K562 (cell line): ENCODE data around the gene CAMSAP3. TPM values are rescaled to one million over a fixed set of nuclear protein-coding genes. Genes with fewer than 3 reads are reported as not detected.

Experiments used
- ARHGAP35 ChIP-seq: fragments of 450-650 bp; IDR thresholded peaks from 2 replicates; pipeline ENCODE4 v1.6.1; 2018; ENCODE audit not compliant: partially characterized antibody
- BCOR ChIP-seq: fragments of 450-650 bp; IDR thresholded peaks from 2 replicates; pipeline ENCODE4 v1.6.1; 2016
- BHLHE40 ChIP-seq: IDR thresholded peaks from 2 replicates; pipeline ENCODE4 v1.6.1; 2011; ENCODE audit warnings: low read length, improper control_type of control experiment
- CBX5 ChIP-seq: IDR thresholded peaks from 2 replicates; pipeline ENCODE4 v1.6.1; 2014; ENCODE audit warnings: low read depth, borderline replicate concordance
- FOXA3 ChIP-seq, 2 experiments: fragments of 450-650 bp in 1 of 2; sonication (generic) in 1 of 2; formaldehyde crosslinking; IDR thresholded peaks in 1 of 2; conservative IDR thresholded peaks in 1 of 2; 2 replicates each; pipeline versions ENCODE4 v1.4.0 to v1.8.0; 2020 to 2022; ENCODE audit warnings: mild to moderate bottlenecking in 2 of 2, missing genetic modification reagents in 1 of 2
- HDAC1 ChIP-seq, 2 experiments: fragments of 450-650 bp; IDR thresholded peaks; 2 replicates each; pipeline ENCODE4 v1.6.1; 2016 to 2017; ENCODE audit warnings: inconsistent platforms in 1 of 2, mild to moderate bottlenecking in 1 of 2, moderate library complexity in 1 of 2
- KAT2B ChIP-seq: IDR thresholded peaks from one replicate; pipeline ENCODE4 v1.6.1; 2012; ENCODE audit warnings: low read depth, mild to moderate bottlenecking, control low read depth, inconsistent platforms, low read length, moderate library complexity
- LEF1 ChIP-seq: fragments of 450-650 bp; IDR thresholded peaks from 2 replicates; pipeline ENCODE4 v1.6.1; 2016; ENCODE audit warnings: mild to moderate bottlenecking
- MEF2A ChIP-seq: IDR thresholded peaks from 2 replicates; pipeline ENCODE4 v1.6.1; 2011; ENCODE audit warnings: low read depth, mild to moderate bottlenecking, low read length, moderate library complexity; ENCODE audit not compliant: control insufficient read depth
- MTF1 ChIP-seq: fragments of 250-450 bp; sonication (Bioruptor Pico); IDR thresholded peaks from 2 replicates; pipeline ENCODE4 v1.9.0; 2021; ENCODE audit warnings: moderate library complexity, mild to moderate bottlenecking, inconsistent platforms, borderline replicate concordance
- NFATC3 ChIP-seq: fragments of 450-650 bp; IDR thresholded peaks from 2 replicates; pipeline ENCODE4 v1.6.1; 2017; ENCODE audit warnings: mild to moderate bottlenecking
- PKNOX1 ChIP-seq: fragments of 450-650 bp; IDR thresholded peaks from 2 replicates; pipeline ENCODE4 v1.6.1; 2016
- PTRF ChIP-seq: fragments of 450-650 bp; IDR thresholded peaks from 2 replicates; pipeline ENCODE4 v1.6.1; 2016; ENCODE audit warnings: mild to moderate bottlenecking, missing genetic modification characterization, missing compliant biosample characterization
- RBM22 ChIP-seq: fragments of 200-400 bp; formaldehyde crosslinking; IDR thresholded peaks from 2 replicates; pipeline ENCODE4 v1.6.1; 2018; ENCODE audit warnings: low read length, low read depth; ENCODE audit not compliant: poor library complexity, severe bottlenecking
- SOX6 ChIP-seq: fragments of 450-650 bp; IDR thresholded peaks from 2 replicates; pipeline ENCODE4 v1.6.1; 2014; ENCODE audit warnings: mild to moderate bottlenecking
- STAG1 ChIP-seq: sonication (generic); formaldehyde crosslinking; IDR thresholded peaks from 2 replicates; pipeline ENCODE4 v1.5.0; 2020; ENCODE audit warnings: missing genetic modification reagents, borderline replicate concordance
- TAF15 ChIP-seq: fragments of 200-400 bp; formaldehyde crosslinking; IDR thresholded peaks from 2 replicates; pipeline ENCODE4 v1.6.1; 2017; ENCODE audit warnings: mild to moderate bottlenecking, low read depth, low read length, moderate library complexity
- TCF7 ChIP-seq: sonication (generic); IDR thresholded peaks from 2 replicates; pipeline ENCODE4 v1.6.1; 2016; ENCODE audit warnings: antibody characterized with exemption, borderline replicate concordance
- ZNF143 ChIP-seq: sonication (generic); formaldehyde crosslinking; IDR thresholded peaks from 2 replicates; pipeline ENCODE4 v1.9.0; 2022; ENCODE audit warnings: mild to moderate bottlenecking, missing genetic modification reagents
- ZNF324 ChIP-seq: fragments of 250-450 bp; sonication (Bioruptor Pico); IDR thresholded peaks from 2 replicates; pipeline ENCODE4 v1.4.0; 2020; ENCODE audit warnings: mild to moderate bottlenecking
- ZNF41 ChIP-seq: fragments of 250-450 bp; sonication (Bioruptor Pico); conservative IDR thresholded peaks from 2 replicates; pipeline ENCODE4 v1.4.0; 2020; ENCODE audit warnings: mild to moderate bottlenecking
- polyA plus RNA-seq, 8 experiments: library from polyadenylated mRNA; depleted of rRNA in 4 of 8; stranded (reverse) in 5 of 8; unstranded in 3 of 8; fragments of >200 nt; fragmentation: Nextera tagmentation in 2 of 8; fragmentation: Illumina TruSeq in 1 of 8; extraction: Ambion mirVana in 2 of 8; extraction: Trizol in 1 of 8; gene quantifications; 2 replicates each; pipeline versions ENCODE4 v1.2.1 to v1.2.3, GENCODE V29; 2011 to 2014; ENCODE audit warnings: inconsistent platforms in 1 of 8, missing spikeins in 1 of 8
- total RNA-seq, 7 experiments: library from RNA; depleted of rRNA in 6 of 7; stranded (reverse); fragments of >200 nt in 6 of 7; fragmentation: Illumina TruSeq in 2 of 7; extraction: Trizol in 2 of 7; gene quantifications; 2 replicates each; pipeline versions ENCODE4 v1.2.1 to v1.2.3, GENCODE V29; 2011 to 2021; ENCODE audit warnings: low replicate concordance in 1 of 7
- TF ChIP-seq, protein P1 (sequence below), 3 experiments: fragments of 200-800 bp in 1 of 3; fragments of 250-450 bp in 1 of 3; fragments of 450-650 bp in 1 of 3; sonication (Bioruptor Pico) in 1 of 3; sonication (Bioruptor generic) in 1 of 3; formaldehyde crosslinking in 1 of 3; IDR thresholded peaks; 2 replicates each; pipeline versions ENCODE4 v1.6.1 to v1.8.0; 2016 to 2022; ENCODE audit warnings: mild to moderate bottlenecking in 2 of 3, missing genetic modification characterization in 2 of 3, missing compliant biosample characterization in 1 of 3, moderate library complexity in 1 of 3
- TF ChIP-seq, protein P2 (sequence below): fragments of 250-450 bp; sonication (Bioruptor Pico); IDR thresholded peaks from 2 replicates; pipeline ENCODE4 v1.8.0; 2021; ENCODE audit warnings: moderate library complexity, mild to moderate bottlenecking, inconsistent platforms

The CAMSAP3 gene
- total and polyA plus RNA-seq, 9 of the 15 experiments (the other 6 are each of a cell fraction or from before 2014, with no cell fraction given) = 0.01 to 0.89 (median 0.22) TPM; not detected in 1

- TF ChIP-seq MEF2A = no peak
- no peak for TF ChIP-seq RBM22
- no peak for TF ChIP-seq NFATC3
- TF ChIP-seq, protein P1, sequence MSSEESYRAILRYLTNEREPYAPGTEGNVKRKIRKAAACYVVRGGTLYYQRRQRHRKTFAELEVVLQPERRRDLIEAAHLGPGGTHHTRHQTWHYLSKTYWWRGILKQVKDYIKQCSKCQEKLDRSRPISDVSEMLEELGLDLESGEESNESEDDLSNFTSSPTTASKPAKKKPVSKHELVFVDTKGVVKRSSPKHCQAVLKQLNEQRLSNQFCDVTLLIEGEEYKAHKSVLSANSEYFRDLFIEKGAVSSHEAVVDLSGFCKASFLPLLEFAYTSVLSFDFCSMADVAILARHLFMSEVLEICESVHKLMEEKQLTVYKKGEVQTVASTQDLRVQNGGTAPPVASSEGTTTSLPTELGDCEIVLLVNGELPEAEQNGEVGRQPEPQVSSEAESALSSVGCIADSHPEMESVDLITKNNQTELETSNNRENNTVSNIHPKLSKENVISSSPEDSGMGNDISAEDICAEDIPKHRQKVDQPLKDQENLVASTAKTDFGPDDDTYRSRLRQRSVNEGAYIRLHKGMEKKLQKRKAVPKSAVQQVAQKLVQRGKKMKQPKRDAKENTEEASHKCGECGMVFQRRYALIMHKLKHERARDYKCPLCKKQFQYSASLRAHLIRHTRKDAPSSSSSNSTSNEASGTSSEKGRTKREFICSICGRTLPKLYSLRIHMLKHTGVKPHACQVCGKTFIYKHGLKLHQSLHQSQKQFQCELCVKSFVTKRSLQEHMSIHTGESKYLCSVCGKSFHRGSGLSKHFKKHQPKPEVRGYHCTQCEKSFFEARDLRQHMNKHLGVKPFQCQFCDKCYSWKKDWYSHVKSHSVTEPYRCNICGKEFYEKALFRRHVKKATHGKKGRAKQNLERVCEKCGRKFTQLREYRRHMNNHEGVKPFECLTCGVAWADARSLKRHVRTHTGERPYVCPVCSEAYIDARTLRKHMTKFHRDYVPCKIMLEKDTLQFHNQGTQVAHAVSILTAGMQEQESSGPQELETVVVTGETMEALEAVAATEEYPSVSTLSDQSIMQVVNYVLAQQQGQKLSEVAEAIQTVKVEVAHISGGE (CRISPR knock-in tag; IDR thresholded peaks at IDR 0.05) = peak in 1 of 3 experiments; percentile 82; a peak in 2 of 6 replicates
- TF ChIP-seq CBX5 = no peak
- TF ChIP-seq STAG1 (CRISPR knock-in tag) = peak; percentile 98
- no peak for TF ChIP-seq BCOR
- no peak for TF ChIP-seq PTRF (tag)
- TF ChIP-seq PKNOX1 = no peak
- TF ChIP-seq LEF1 = no peak
- TF ChIP-seq ZNF143 (CRISPR knock-in tag) = peak; percentile 57; the same call in 1 of the 2 replicates
- TF ChIP-seq KAT2B = no peak
- TF ChIP-seq ARHGAP35 = no peak
- no peak for TF ChIP-seq TAF15
- no peak for TF ChIP-seq ZNF41 (CRISPR knock-in tag)
- no peak for TF ChIP-seq TCF7
- TF ChIP-seq SOX6 = no peak
- TF ChIP-seq BHLHE40 = no peak
- TF ChIP-seq FOXA3 (CRISPR knock-in tag; conservative IDR thresholded peaks at IDR 0.05 in 1 of 2, IDR thresholded peaks at IDR 0.05 in 1 of 2) = peak in 1 of 2 experiments; percentile 93; a peak in 2 of 4 replicates
- peak in 1 of 2 experiments; percentile 87; a peak in 2 of 4 replicates for TF ChIP-seq HDAC1 (IDR thresholded peaks at IDR 0.05)
- no peak for TF ChIP-seq ZNF324 (CRISPR knock-in tag)
- TF ChIP-seq, protein P2, sequence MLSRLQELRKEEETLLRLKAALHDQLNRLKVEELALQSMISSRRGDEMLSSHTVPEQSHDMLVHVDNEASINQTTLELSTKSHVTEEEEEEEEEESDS = no peak
- no peak for TF ChIP-seq MTF1 (CRISPR knock-in tag)
These were observed 32.8 kb upstream of the CAMSAP3 start (continued) for GRCh38 chr19:7562646-7563393.
